PC-9 (cell line): Measurements from ENCODE around the gene FOXL2NB. TPM values are rescaled to one million over a fixed set of nuclear protein-coding genes. Genes with fewer than 3 reads are reported as not detected.

ENCODE experiments used
- BruUV-seq: library from RNA; stranded (reverse); fragments of 400-500 nt; replicated peaks from 2 replicates; lab custom pipeline; 2021; lab: Mats Ljungman, UMichigan
- CTCF ChIA-PET: fragments of 300-600 bp; sonication (Branson Sonifier 250); formaldehyde crosslinking; loops from one replicate; lab custom pipeline; 2022; ENCODE audit warnings: antibody characterized with exemption; lab: Charles Lee
- POLR2A ChIA-PET: fragments of 300-600 bp; sonication (Branson Sonifier 250); formaldehyde crosslinking; loops from one replicate; lab custom pipeline; 2022; ENCODE audit warnings: antibody characterized with exemption; ENCODE audit not compliant: unreplicated experiment; lab: Charles Lee
- DNase-seq, 2 experiments: peaks; one replicate each; pipeline versions ENCODE4 v3.0.0 to v3.0.0-alpha.2; 2015 to 2022; ENCODE audit warnings: mixed read lengths in 1 of 2
- H2AFZ ChIP-seq: fragments of 200-600 bp; sonication (generic); 2 replicates; pipeline ENCODE4 v1.8.1; 2017; ENCODE audit warnings: antibody characterized with exemption
- H3F3A ChIP-seq: fragments of 200-600 bp; sonication (generic); 2 replicates; pipeline ENCODE4 v1.8.1; 2017; ENCODE audit warnings: antibody characterized with exemption, mild to moderate bottlenecking, low read depth; ENCODE audit not compliant: insufficient read depth
- H3K27ac ChIP-seq: fragments of 200-600 bp; sonication (generic); 2 replicates; pipeline ENCODE4 v1.6.1; 2016; ENCODE audit warnings: mixed run types
- H3K27me3 ChIP-seq: fragments of 200-600 bp; sonication (generic); 2 replicates; pipeline ENCODE4 v1.6.1; 2016; ENCODE audit warnings: low read depth, mixed run types; ENCODE audit not compliant: insufficient read depth
- H3K36me3 ChIP-seq: fragments of 200-600 bp; sonication (generic); 2 replicates; pipeline ENCODE4 v1.6.1; 2016; ENCODE audit warnings: low read depth, mixed run types
- H3K4me1 ChIP-seq: fragments of 200-600 bp; sonication (generic); replicated peaks from 2 replicates; pipeline ENCODE4 v1.6.1; 2016; ENCODE audit warnings: mixed run types; ENCODE audit not compliant: insufficient read depth
- H3K4me2 ChIP-seq: fragments of 200-600 bp; sonication (generic); 2 replicates; pipeline ENCODE4 v1.6.1; 2017; ENCODE audit warnings: mixed run types
- H3K4me3 ChIP-seq: fragments of 200-600 bp; sonication (generic); 2 replicates; pipeline ENCODE4 v1.6.1; 2016; ENCODE audit warnings: mixed run types
- H3K79me2 ChIP-seq: fragments of 200-600 bp; sonication (generic); 2 replicates; pipeline ENCODE4 v1.6.1; 2017; ENCODE audit warnings: low read depth, mixed run types
- H3K9me2 ChIP-seq: fragments of 200-600 bp; sonication (generic); 2 replicates; pipeline ENCODE4 v1.8.1; 2017; ENCODE audit warnings: mild to moderate bottlenecking; ENCODE audit not compliant: insufficient read depth
- H3K9me3 ChIP-seq: fragments of 200-600 bp; sonication (generic); 2 replicates; pipeline ENCODE4 v1.8.1; 2016; ENCODE audit warnings: low read depth; ENCODE audit not compliant: insufficient read depth
- H4K20me1 ChIP-seq: fragments of 200-600 bp; sonication (generic); 2 replicates; pipeline ENCODE4 v1.8.1; 2017; ENCODE audit not compliant: insufficient read depth
- EZH2 ChIP-seq: fragments of 200-600 bp; sonication (generic); IDR thresholded peaks from 2 replicates; pipeline ENCODE4 v1.8.0; 2017; ENCODE audit warnings: antibody characterized with exemption, low read depth
- intact Hi-C: fragments of 100-400 bp; cut with micrococcal nuclease; formaldehyde crosslinking; loops from one replicate; pipeline ENCODE4 v1.10.0; 2022; ENCODE audit not compliant: unreplicated experiment
- total RNA-seq: library from RNA; stranded (reverse); gene quantifications from 2 replicates; pipeline ENCODE4 v1.2.3, GENCODE V29; 2021
- TF ChIP-seq, protein P1 (sequence below): fragments of 200-600 bp; sonication (generic); conservative IDR thresholded peaks from 2 replicates; pipeline ENCODE4 v1.6.1; 2017; ENCODE audit warnings: mixed run types, antibody characterized with exemption, mild to moderate bottlenecking, moderate library complexity

FOXL2NB gene
- total RNA-seq, 1 experiment from 2014 or later = 0.09 TPM

- Histone ChIP-seq H3K4me2 (no peak overlapping the region), H2AFZ (no peak overlapping the region), H3K4me1 (0 out of 2 replicates have a peak, but pooled peaks cover 6% of the 10 kb centered on the region), H3K27ac (no peak overlapping the region), H3F3A (no peaks in the 10 kb centered on the region), H3K36me3 (no peaks in the 10 kb centered on the region), H3K9me3 (no peaks in the 10 kb centered on the region), H4K20me1 (no peaks in the 10 kb centered on the region), H3K27me3 (no peaks in the 10 kb centered on the region), H3K4me3 (no peak overlapping the region), H3K79me2 (no peaks in the 10 kb centered on the region), H3K9me2 (no peaks in the 10 kb centered on the region)
- intact Hi-C loops = no loop called here
- no peak for DNase-seq
- ChIA-PET CTCF (interaction anchor here (0.6 to 3.1 kb wide), 2 partner anchors 11 to 274 kb away, joined by 7 to 9 read pairs; no protein-coding TSS in a partner anchor), POLR2A (interaction anchor here (0.5 to 0.6 kb wide), 2 partner anchors 206 to 239 kb away, joined by 3 read pairs; no protein-coding TSS in a partner anchor)
- no peak for TF ChIP-seq EZH2
- TF ChIP-seq, protein P1, sequence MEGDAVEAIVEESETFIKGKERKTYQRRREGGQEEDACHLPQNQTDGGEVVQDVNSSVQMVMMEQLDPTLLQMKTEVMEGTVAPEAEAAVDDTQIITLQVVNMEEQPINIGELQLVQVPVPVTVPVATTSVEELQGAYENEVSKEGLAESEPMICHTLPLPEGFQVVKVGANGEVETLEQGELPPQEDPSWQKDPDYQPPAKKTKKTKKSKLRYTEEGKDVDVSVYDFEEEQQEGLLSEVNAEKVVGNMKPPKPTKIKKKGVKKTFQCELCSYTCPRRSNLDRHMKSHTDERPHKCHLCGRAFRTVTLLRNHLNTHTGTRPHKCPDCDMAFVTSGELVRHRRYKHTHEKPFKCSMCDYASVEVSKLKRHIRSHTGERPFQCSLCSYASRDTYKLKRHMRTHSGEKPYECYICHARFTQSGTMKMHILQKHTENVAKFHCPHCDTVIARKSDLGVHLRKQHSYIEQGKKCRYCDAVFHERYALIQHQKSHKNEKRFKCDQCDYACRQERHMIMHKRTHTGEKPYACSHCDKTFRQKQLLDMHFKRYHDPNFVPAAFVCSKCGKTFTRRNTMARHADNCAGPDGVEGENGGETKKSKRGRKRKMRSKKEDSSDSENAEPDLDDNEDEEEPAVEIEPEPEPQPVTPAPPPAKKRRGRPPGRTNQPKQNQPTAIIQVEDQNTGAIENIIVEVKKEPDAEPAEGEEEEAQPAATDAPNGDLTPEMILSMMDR = no peak
- no TSS peak for BruUV-seq
Measured at GRCh38 chr3:138933068-138933668, 13.8 kb upstream of the FOXL2NB start.

- no peaks in the 10 kb centered on the region for H3F3A ChIP-seq
- H4K20me1 ChIP-seq = no peaks in the 10 kb centered on the region
- no TSS peak for BruUV-seq
- no peak overlapping the region for H3K4me2 ChIP-seq
- H3K27me3 ChIP-seq = no peaks in the 10 kb centered on the region
- H3K27ac ChIP-seq = no peak overlapping the region
- intact Hi-C loops = no loop called here
- 0 out of 2 replicates have a peak, but pooled peaks cover 6% of the 10 kb centered on the region for H3K4me1 ChIP-seq
- H2AFZ ChIP-seq = no peak overlapping the region
- no peaks in the 10 kb centered on the region for H3K9me2 ChIP-seq
- no peak for TF ChIP-seq EZH2
- TF ChIP-seq, protein P1 = no peak
- ChIA-PET POLR2A (interaction anchor here (0.6 kb wide), 1 partner anchor 719 kb away, joined by 3 read pairs; no protein-coding TSS in a partner anchor), CTCF (interaction anchor here (0.6 to 1.4 kb wide), 5 partner anchors 9 to 275 kb away, joined by 3 to 13 read pairs (median 5); no protein-coding TSS in a partner anchor)
- H3K36me3 ChIP-seq = no peaks in the 10 kb centered on the region
- H3K79me2 ChIP-seq = no peaks in the 10 kb centered on the region
- H3K4me3 ChIP-seq = no peak overlapping the region
- no peaks in the 10 kb centered on the region for H3K9me3 ChIP-seq
- no peak for DNase-seq
Measured at GRCh38 chr3:138933981-138934691, 12.9 kb upstream of the FOXL2NB start.

DNA sequence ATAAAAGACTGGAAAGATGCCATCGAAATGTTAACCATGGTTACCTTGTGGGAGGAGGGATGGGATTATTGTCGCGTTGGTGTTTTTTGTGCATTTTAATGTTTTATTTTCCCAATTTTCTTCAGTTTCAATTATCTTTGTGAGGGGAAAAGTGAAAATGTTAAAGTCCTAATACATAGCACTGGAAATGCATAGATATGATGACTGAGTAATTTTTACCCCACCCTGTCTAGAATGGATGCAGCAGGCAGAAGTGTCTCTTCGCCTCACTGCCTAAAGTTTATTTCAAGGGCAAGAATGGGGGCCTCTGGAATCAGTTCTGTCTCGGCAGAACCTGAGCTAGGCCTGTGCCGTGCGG is 11.5 kb upstream of the FOXL2NB start:
- no peak for DNase-seq
- TF ChIP-seq EZH2 = no peak
- TF ChIP-seq, protein P1 = no peak
- Histone ChIP-seq H4K20me1 (no peaks in the 10 kb centered on the region), H3K27me3 (no peaks in the 10 kb centered on the region), H3F3A (no peaks in the 10 kb centered on the region), H3K4me2 (peak overlapping the region; percentile 98), H3K4me3 (peak overlapping the region; percentile 76), H3K9me3 (no peaks in the 10 kb centered on the region), H3K4me1 (0 out of 2 replicates have a peak, but pooled peaks cover 6% of the 10 kb centered on the region), H3K79me2 (no peaks in the 10 kb centered on the region), H3K9me2 (no peaks in the 10 kb centered on the region), H2AFZ (peak overlapping the region; percentile 97), H3K36me3 (no peaks in the 10 kb centered on the region), H3K27ac (no peak overlapping the region)
- BruUV-seq = no TSS peak
- ChIA-PET CTCF (interaction anchor here (0.6 to 1.6 kb wide), 6 partner anchors 12 to 409 kb away, joined by 3 to 20 read pairs (median 8); partner anchors contain the start of gene CEP70), POLR2A (no interaction called here)
- intact Hi-C loops = loop anchor here (1.0 to 5.0 kb wide), 2 partner anchors 341 to 753 kb away; partner anchors contain the start of gene CEP70
